HepG2 (cell line): ENCODE measurements around the gene SNX7. TPM values are rescaled to one million over a fixed set of nuclear protein-coding genes. Genes with fewer than 3 reads are reported as not detected.
A peak's percentile ranks its signal among the peaks of the same experiment; 100 is the strongest.

Source experiments
- CBX5 ChIP-seq: sonication (generic); formaldehyde crosslinking; IDR thresholded peaks from 2 replicates; pipeline ENCODE4 v1.4.0; 2020; ENCODE audit warnings: missing genetic modification reagents, borderline replicate concordance
- HNRNPH1 ChIP-seq: fragments of 200-400 bp; formaldehyde crosslinking; optimal IDR thresholded peaks from 2 replicates; pipeline ENCODE3; 2017; ENCODE audit warnings: mild to moderate bottlenecking, low read depth, low read length
- KDM5A ChIP-seq: fragments of 200-600 bp; sonication (generic); IDR thresholded peaks from 2 replicates; pipeline ENCODE4 v1.7.0; 2018; ENCODE audit warnings: antibody characterized with exemption, mild to moderate bottlenecking, low read length, borderline replicate concordance
- MATR3 ChIP-seq: sonication (generic); formaldehyde crosslinking; IDR thresholded peaks from 2 replicates; pipeline ENCODE4 v1.4.0; 2020; ENCODE audit warnings: missing genetic modification reagents
- NR2C2 ChIP-seq: sonication (generic); formaldehyde crosslinking; IDR thresholded peaks from 2 replicates; pipeline ENCODE4 v1.4.0; 2020; ENCODE audit warnings: missing genetic modification reagents, mild to moderate bottlenecking, moderate library complexity, borderline replicate concordance
- RCOR2 ChIP-seq: IDR thresholded peaks from 2 replicates; pipeline ENCODE4 v1.6.1; 2016; ENCODE audit warnings: missing biosample characterization, missing genetic modification reagents
- TBX3 ChIP-seq: fragments of 450-650 bp; IDR thresholded peaks from 2 replicates; pipeline ENCODE4 v1.6.1; 2017; ENCODE audit warnings: antibody characterized with exemption, mild to moderate bottlenecking, inconsistent platforms, borderline replicate concordance
- ZFP36 ChIP-seq: fragments of 150-350 bp; IDR thresholded peaks from 2 replicates; pipeline ENCODE4 v1.6.1; 2018; ENCODE audit warnings: borderline replicate concordance, low read length, low read depth; ENCODE audit not compliant: partially characterized antibody
- ZNF136 ChIP-seq: sonication (generic); formaldehyde crosslinking; IDR thresholded peaks from 2 replicates; pipeline ENCODE4 v1.8.1; 2022; ENCODE audit warnings: low read depth, mild to moderate bottlenecking, moderate library complexity, missing genetic modification reagents
- ZNF335 ChIP-seq: sonication (generic); formaldehyde crosslinking; IDR thresholded peaks from 2 replicates; pipeline ENCODE4 v1.4.0; 2020; ENCODE audit warnings: missing genetic modification reagents
- ZNF543 ChIP-seq: sonication (generic); formaldehyde crosslinking; IDR thresholded peaks from 2 replicates; pipeline ENCODE4 v1.4.0; 2020; ENCODE audit warnings: mild to moderate bottlenecking, missing genetic modification reagents
- ZNF703 ChIP-seq: sonication (generic); formaldehyde crosslinking; IDR thresholded peaks from 2 replicates; pipeline ENCODE4 v1.5.1; 2020; ENCODE audit warnings: missing genetic modification reagents, mild to moderate bottlenecking, moderate library complexity, borderline replicate concordance
- ZNF878 ChIP-seq: sonication (generic); formaldehyde crosslinking; IDR thresholded peaks from 2 replicates; pipeline ENCODE4 v1.8.1; 2023; ENCODE audit warnings: mild to moderate bottlenecking, missing genetic modification reagents, moderate library complexity
- polyA plus RNA-seq, 8 experiments: library from polyadenylated mRNA; depleted of rRNA in 3 of 8; stranded (reverse) in 7 of 8; unstranded in 1 of 8; fragments of >200 nt; fragmentation: Illumina TruSeq in 4 of 8; extraction: Trizol in 4 of 8; gene quantifications; 2 replicates each; pipeline versions ENCODE4 v1.2.1 to v1.2.3, GENCODE V29; 2011 to 2016; ENCODE audit warnings: low read depth in 4 of 8, missing spikeins in 1 of 8, mixed read lengths in 1 of 8; ENCODE audit not compliant: insufficient read depth in 1 of 8
- total RNA-seq, 5 experiments: library from RNA; depleted of rRNA; stranded (reverse); fragments of >200 nt; fragmentation: Illumina TruSeq; extraction: Trizol; gene quantifications; 2 replicates each; pipeline ENCODE4 v1.2.3, GENCODE V29; 2016; ENCODE audit warnings: low read depth in 1 of 5
- TF ChIP-seq, protein P1 (sequence below): sonication (generic); formaldehyde crosslinking; IDR thresholded peaks from 2 replicates; pipeline ENCODE4 v1.5.1; 2020; ENCODE audit warnings: mild to moderate bottlenecking, missing genetic modification reagents, moderate library complexity
- TF ChIP-seq, protein P2 (sequence below): sonication (generic); formaldehyde crosslinking; IDR thresholded peaks from 2 replicates; pipeline ENCODE4 v1.4.0; 2020; ENCODE audit warnings: low read depth, mild to moderate bottlenecking, missing genetic modification reagents
- TF ChIP-seq, protein P3 (sequence below): sonication (generic); formaldehyde crosslinking; conservative IDR thresholded peaks from 2 replicates; pipeline ENCODE4 v1.4.0; 2020; ENCODE audit warnings: mild to moderate bottlenecking, missing genetic modification reagents, moderate library complexity
- TF ChIP-seq, protein P4 (sequence below): sonication (generic); formaldehyde crosslinking; IDR thresholded peaks from 2 replicates; pipeline ENCODE4 v1.4.0; 2020; ENCODE audit warnings: missing genetic modification reagents
- TF ChIP-seq, protein P5 (sequence below): IDR thresholded peaks from 2 replicates; pipeline ENCODE4 v1.6.1; 2018; ENCODE audit warnings: missing genetic modification reagents, mild to moderate bottlenecking, missing compliant biosample characterization

SNX7 gene
- total and polyA plus RNA-seq, 2 of the 13 experiments (the other 11 are each of a cell fraction or from before 2014, with no cell fraction given), result 14.3 to 33.5 TPM

DNA sequence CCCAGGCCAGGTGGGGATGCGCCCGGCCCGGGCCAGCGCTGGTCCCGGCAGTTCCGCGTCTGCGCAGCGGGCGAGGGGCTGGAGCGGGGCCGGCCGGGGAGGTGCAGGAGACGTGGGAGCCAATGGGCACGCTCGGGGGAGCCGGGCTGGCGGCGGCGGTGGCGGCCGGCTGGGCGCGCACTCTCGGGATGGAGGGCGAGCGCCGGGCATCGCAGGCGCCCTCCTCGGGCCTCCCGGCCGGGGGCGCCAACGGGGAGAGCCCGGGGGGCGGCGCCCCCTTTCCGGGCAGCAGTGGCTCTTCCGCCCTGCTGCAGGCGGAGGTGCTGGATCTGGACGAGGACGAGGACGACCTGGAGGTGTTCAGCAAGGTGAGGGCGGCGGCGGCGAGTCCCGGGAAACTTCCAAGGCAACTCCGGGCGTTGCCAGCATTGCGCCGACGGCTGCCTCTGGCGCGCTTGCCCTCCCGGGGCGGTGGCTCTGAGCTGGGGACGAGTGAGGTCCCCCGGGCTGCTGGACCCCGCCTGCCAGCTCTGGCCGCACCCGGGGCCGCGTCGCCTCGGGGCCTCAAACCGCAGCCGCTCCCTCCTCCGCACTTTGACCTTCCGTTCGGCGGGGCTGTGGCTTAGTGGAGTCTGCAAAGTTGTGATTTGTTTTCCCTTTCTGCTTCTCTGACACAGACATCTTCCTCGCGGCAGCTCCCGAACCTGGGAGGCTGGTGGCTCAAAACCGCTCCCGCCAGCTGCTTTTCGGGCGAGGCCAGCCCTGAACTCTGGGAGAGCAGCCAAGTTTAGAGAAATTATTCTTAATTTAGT lies at the start of gene SNX7 (continued):
- TF ChIP-seq, protein P1, sequence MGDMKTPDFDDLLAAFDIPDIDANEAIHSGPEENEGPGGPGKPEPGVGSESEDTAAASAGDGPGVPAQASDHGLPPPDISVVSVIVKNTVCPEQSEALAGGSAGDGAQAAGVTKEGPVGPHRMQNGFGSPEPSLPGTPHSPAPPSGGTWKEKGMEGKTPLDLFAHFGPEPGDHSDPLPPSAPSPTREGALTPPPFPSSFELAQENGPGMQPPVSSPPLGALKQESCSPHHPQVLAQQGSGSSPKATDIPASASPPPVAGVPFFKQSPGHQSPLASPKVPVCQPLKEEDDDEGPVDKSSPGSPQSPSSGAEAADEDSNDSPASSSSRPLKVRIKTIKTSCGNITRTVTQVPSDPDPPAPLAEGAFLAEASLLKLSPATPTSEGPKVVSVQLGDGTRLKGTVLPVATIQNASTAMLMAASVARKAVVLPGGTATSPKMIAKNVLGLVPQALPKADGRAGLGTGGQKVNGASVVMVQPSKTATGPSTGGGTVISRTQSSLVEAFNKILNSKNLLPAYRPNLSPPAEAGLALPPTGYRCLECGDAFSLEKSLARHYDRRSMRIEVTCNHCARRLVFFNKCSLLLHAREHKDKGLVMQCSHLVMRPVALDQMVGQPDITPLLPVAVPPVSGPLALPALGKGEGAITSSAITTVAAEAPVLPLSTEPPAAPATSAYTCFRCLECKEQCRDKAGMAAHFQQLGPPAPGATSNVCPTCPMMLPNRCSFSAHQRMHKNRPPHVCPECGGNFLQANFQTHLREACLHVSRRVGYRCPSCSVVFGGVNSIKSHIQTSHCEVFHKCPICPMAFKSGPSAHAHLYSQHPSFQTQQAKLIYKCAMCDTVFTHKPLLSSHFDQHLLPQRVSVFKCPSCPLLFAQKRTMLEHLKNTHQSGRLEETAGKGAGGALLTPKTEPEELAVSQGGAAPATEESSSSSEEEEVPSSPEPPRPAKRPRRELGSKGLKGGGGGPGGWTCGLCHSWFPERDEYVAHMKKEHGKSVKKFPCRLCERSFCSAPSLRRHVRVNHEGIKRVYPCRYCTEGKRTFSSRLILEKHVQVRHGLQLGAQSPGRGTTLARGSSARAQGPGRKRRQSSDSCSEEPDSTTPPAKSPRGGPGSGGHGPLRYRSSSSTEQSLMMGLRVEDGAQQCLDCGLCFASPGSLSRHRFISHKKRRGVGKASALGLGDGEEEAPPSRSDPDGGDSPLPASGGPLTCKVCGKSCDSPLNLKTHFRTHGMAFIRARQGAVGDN (CRISPR knock-in tag), result peak; percentile 86
- TF ChIP-seq, protein P2, sequence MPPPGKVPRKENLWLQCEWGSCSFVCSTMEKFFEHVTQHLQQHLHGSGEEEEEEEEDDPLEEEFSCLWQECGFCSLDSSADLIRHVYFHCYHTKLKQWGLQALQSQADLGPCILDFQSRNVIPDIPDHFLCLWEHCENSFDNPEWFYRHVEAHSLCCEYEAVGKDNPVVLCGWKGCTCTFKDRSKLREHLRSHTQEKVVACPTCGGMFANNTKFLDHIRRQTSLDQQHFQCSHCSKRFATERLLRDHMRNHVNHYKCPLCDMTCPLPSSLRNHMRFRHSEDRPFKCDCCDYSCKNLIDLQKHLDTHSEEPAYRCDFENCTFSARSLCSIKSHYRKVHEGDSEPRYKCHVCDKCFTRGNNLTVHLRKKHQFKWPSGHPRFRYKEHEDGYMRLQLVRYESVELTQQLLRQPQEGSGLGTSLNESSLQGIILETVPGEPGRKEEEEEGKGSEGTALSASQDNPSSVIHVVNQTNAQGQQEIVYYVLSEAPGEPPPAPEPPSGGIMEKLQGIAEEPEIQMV (CRISPR knock-in tag), result no peak
- TF ChIP-seq TBX3 (0 out of 2 replicates have a peak, but pooled peaks have one; percentile 23), ZFP36 (no peak), CBX5 (no peak), ZNF335 (CRISPR knock-in tag) (no peak), ZNF543 (CRISPR knock-in tag) (no peak), ZNF703 (CRISPR knock-in tag) (peak; percentile 44; the same call in 1 of the 2 replicates), ZNF136 (CRISPR knock-in tag) (no peak), MATR3 (no peak), ZNF878 (no peak), NR2C2 (CRISPR knock-in tag) (peak; percentile 80), RCOR2 (CRISPR knock-in tag) (no peak), HNRNPH1 (no peak), KDM5A (no peak; the same call in 1 of the 2 replicates)
- TF ChIP-seq, protein P3, sequence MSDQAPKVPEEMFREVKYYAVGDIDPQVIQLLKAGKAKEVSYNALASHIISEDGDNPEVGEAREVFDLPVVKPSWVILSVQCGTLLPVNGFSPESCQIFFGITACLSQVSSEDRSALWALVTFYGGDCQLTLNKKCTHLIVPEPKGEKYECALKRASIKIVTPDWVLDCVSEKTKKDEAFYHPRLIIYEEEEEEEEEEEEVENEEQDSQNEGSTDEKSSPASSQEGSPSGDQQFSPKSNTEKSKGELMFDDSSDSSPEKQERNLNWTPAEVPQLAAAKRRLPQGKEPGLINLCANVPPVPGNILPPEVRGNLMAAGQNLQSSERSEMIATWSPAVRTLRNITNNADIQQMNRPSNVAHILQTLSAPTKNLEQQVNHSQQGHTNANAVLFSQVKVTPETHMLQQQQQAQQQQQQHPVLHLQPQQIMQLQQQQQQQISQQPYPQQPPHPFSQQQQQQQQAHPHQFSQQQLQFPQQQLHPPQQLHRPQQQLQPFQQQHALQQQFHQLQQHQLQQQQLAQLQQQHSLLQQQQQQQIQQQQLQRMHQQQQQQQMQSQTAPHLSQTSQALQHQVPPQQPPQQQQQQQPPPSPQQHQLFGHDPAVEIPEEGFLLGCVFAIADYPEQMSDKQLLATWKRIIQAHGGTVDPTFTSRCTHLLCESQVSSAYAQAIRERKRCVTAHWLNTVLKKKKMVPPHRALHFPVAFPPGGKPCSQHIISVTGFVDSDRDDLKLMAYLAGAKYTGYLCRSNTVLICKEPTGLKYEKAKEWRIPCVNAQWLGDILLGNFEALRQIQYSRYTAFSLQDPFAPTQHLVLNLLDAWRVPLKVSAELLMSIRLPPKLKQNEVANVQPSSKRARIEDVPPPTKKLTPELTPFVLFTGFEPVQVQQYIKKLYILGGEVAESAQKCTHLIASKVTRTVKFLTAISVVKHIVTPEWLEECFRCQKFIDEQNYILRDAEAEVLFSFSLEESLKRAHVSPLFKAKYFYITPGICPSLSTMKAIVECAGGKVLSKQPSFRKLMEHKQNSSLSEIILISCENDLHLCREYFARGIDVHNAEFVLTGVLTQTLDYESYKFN (CRISPR knock-in tag), result peak; percentile 67
- TF ChIP-seq, protein P4, sequence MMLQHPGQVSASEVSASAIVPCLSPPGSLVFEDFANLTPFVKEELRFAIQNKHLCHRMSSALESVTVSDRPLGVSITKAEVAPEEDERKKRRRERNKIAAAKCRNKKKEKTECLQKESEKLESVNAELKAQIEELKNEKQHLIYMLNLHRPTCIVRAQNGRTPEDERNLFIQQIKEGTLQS (CRISPR knock-in tag), result no peak
- TF ChIP-seq, protein P5, sequence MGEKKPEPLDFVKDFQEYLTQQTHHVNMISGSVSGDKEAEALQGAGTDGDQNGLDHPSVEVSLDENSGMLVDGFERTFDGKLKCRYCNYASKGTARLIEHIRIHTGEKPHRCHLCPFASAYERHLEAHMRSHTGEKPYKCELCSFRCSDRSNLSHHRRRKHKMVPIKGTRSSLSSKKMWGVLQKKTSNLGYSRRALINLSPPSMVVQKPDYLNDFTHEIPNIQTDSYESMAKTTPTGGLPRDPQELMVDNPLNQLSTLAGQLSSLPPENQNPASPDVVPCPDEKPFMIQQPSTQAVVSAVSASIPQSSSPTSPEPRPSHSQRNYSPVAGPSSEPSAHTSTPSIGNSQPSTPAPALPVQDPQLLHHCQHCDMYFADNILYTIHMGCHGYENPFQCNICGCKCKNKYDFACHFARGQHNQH, result peak; percentile 19; the same call in 1 of the 2 replicates
